Suppressor macrophage (primary cell): ENCODE measurements around the gene MTHFD1L.
"Not testable (repeated sequence)": the region's sequence is repeated elsewhere in the genome, so short reads cannot be mapped to it uniquely, and the experiment has no call there.

ENCODE experiments used
- DNase-seq, 4 experiments: peaks; one replicate each; pipeline ENCODE4 v3.0.0-alpha.2; 2020 to 2022

MTHFD1L gene

GRCh38 chr6:151016107-151016506, 150.6 kb downstream of the MTHFD1L start:
- no peak for DNase-seq

GRCh38 chr6:151018046-151018445, 152.5 kb downstream of the MTHFD1L start:
- no peak for DNase-seq

- DNase-seq, result no peak
These were observed 153.6 kb downstream of the MTHFD1L start for GRCh38 chr6:151018911-151019782.

- no peak for DNase-seq
These were observed 156.4 kb downstream of the MTHFD1L start for GRCh38 chr6:151021896-151022295.

- no peak for DNase-seq
These were observed 157.0 kb downstream of the MTHFD1L start for GRCh38 chr6:151022492-151022891.

- DNase-seq, result no peak
These were observed 157.8 kb downstream of the MTHFD1L start for GRCh38 chr6:151023342-151023741.

- DNase-seq, result no peak
These were observed 159.1 kb downstream of the MTHFD1L start for GRCh38 chr6:151024597-151024996.

GRCh38 chr6:151025076-151025475, 159.6 kb downstream of the MTHFD1L start:
- DNase-seq, result no peak

GRCh38 chr6:151026041-151026663, 160.7 kb downstream of the MTHFD1L start:
- DNase-seq, result no peak

- DNase-seq, result no peak
These were observed 161.8 kb downstream of the MTHFD1L start for GRCh38 chr6:151027295-151027747.

GRCh38 chr6:151027936-151028838, 162.7 kb downstream of the MTHFD1L start:
- no peak for DNase-seq

GRCh38 chr6:151029970-151030369, 164.5 kb downstream of the MTHFD1L start:
- peak in 2 of 4 experiments; percentile 14 to 17 for DNase-seq

- no peak for DNase-seq
These were observed 166.5 kb downstream of the MTHFD1L start for GRCh38 chr6:151032034-151032433.

- no peak for DNase-seq
These were observed 169.6 kb downstream of the MTHFD1L start for GRCh38 chr6:151034825-151035781.

GRCh38 chr6:151036211-151036721, 170.8 kb downstream of the MTHFD1L start:
- DNase-seq, result peak; percentile 30 to 73 (median 43)

GRCh38 chr6:151036869-151037680, 171.6 kb downstream of the MTHFD1L start:
- peak; percentile 6 to 48 (median 31) for DNase-seq

GRCh38 chr6:151038616-151039015, 173.1 kb downstream of the MTHFD1L start:
- DNase-seq, result no peak

GRCh38 chr6:151040888-151041521, 175.5 kb downstream of the MTHFD1L start:
- peak; percentile 81 to 94 (median 88) for DNase-seq

- no peak for DNase-seq
These were observed 176.2 kb downstream of the MTHFD1L start for GRCh38 chr6:151041686-151042085.

GRCh38 chr6:151042911-151043330, 177.4 kb downstream of the MTHFD1L start:
- not testable (repeated sequence) for DNase-seq
